GM06990 (cell line): ENCODE results near the gene HAS3.

Experiments used
- DNase-seq: peaks from one replicate; pipeline ENCODE4 v3.0.0-alpha.2; 2011; ENCODE audit not compliant: insufficient read length; ENCODE audit errors: extremely low read depth
- H3K27me3 ChIP-seq: replicated peaks from 2 replicates; pipeline ENCODE4 v1.6.0; 2011; ENCODE audit warnings: low read length; ENCODE audit not compliant: control insufficient read depth, insufficient read depth
- H3K36me3 ChIP-seq: 2 replicates; pipeline ENCODE4 v1.5.1; 2011; ENCODE audit warnings: low read length; ENCODE audit not compliant: control insufficient read depth, insufficient read depth
- H3K4me3 ChIP-seq: replicated peaks from 2 replicates; pipeline ENCODE4 v1.5.1; 2011; ENCODE audit warnings: low read depth, mild to moderate bottlenecking, control low read depth, low read length
- TF ChIP-seq, protein P1 (sequence below): IDR thresholded peaks from 2 replicates; pipeline ENCODE4 v1.5.1; 2011; ENCODE audit warnings: low read length, control low read depth, mild to moderate bottlenecking, inconsistent platforms; ENCODE audit not compliant: insufficient read depth, poor library complexity, severe bottlenecking

Gene HAS3

DNA sequence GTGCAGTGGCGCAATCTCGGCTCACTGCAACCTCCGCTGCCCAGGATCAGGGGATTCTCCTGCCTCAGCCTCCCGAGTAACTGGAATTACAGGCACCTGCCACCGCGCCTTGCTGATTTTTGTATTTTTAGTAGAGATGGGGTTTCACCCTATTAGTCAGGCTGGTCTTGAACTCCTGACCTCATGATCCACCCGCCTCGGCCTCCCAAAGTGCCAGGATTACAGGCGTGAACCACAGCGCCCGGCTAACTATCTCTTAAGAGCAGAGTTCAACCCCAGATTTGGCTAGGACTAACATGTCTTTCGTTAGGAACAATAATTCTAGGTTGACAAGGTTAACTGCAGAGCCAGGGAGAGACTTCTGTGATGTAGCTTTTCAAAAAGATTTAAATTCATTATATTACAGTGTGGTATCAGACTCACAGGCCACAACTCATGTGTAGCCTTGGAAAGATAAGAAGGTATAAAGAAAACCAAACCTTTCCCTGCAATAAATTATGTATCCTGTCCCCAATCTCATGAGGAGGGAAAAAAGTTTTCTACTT is 22.6 kb downstream of the HAS3 start:
- DNase-seq, result no peak
- no peak overlapping the region for H3K4me3 ChIP-seq
- TF ChIP-seq, protein P1, sequence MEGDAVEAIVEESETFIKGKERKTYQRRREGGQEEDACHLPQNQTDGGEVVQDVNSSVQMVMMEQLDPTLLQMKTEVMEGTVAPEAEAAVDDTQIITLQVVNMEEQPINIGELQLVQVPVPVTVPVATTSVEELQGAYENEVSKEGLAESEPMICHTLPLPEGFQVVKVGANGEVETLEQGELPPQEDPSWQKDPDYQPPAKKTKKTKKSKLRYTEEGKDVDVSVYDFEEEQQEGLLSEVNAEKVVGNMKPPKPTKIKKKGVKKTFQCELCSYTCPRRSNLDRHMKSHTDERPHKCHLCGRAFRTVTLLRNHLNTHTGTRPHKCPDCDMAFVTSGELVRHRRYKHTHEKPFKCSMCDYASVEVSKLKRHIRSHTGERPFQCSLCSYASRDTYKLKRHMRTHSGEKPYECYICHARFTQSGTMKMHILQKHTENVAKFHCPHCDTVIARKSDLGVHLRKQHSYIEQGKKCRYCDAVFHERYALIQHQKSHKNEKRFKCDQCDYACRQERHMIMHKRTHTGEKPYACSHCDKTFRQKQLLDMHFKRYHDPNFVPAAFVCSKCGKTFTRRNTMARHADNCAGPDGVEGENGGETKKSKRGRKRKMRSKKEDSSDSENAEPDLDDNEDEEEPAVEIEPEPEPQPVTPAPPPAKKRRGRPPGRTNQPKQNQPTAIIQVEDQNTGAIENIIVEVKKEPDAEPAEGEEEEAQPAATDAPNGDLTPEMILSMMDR, result no peak
- H3K27me3 ChIP-seq, result no peaks in the 10 kb centered on the region
- peaks cover 3% of the 10 kb centered on the region for H3K36me3 ChIP-seq

DNA sequence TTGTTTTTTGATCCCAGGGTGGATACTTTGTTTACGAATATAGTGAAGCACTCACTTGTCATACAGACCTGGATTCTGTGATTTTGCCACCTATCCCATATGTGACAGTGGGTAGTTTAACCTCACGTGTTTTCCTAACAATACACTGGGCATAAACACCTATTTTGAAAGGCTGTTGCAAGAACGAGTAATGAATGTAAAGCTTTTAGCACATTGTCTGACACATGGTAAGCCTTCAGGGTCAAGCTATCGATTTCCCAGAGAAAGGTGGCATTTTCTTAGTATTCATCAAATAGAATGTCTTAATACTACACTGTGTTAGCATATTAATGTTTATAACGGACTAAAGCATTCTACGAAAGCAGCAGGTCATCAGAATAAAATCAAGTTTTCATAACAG is 25.0 kb downstream of the HAS3 start:
- Histone ChIP-seq H3K4me3 (peak overlapping the region; percentile 97; the same call in 1 of the 2 replicates), H3K27me3 (no peaks in the 10 kb centered on the region), H3K36me3 (peaks cover 3% of the 10 kb centered on the region)
- no peak for DNase-seq
- TF ChIP-seq, protein P1, result no peak

DNA sequence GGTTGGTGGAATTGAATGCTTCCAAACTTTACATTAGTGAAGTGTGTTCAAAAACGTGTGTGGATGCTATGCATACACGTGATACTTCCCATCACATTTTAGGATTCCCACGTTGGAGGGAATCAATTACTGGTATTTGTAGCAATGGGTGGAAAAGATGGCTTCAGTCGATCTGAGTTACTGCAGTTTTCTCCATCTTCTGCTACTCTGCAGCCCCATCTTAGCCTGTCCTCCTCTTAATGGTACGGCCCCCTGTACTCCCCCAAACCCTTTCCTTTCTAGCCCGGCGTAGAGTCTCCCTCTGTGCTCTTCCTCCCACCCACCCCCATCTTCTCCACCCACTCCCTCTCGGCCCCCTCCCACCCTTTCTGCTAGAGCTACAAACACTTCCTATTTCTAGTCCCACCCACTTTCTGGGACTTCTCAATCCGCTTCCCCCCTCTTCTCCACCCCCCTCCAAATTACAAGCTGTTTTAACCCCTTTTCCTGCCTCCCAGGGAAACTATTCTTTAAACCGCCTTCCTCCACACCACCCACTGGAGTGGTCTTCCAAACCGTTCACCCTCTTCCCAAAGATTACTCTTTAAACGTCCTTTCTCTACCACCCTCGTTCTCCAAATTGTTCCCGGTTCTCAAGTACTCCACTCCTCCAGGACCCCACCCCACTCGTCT is 25.9 kb downstream of the HAS3 start:
- Histone ChIP-seq H3K4me3 (peak overlapping the region; percentile 97), H3K36me3 (peaks cover under 1% of the 10 kb centered on the region), H3K27me3 (no peaks in the 10 kb centered on the region)
- TF ChIP-seq, protein P1, result no peak
- no peak for DNase-seq

DNA sequence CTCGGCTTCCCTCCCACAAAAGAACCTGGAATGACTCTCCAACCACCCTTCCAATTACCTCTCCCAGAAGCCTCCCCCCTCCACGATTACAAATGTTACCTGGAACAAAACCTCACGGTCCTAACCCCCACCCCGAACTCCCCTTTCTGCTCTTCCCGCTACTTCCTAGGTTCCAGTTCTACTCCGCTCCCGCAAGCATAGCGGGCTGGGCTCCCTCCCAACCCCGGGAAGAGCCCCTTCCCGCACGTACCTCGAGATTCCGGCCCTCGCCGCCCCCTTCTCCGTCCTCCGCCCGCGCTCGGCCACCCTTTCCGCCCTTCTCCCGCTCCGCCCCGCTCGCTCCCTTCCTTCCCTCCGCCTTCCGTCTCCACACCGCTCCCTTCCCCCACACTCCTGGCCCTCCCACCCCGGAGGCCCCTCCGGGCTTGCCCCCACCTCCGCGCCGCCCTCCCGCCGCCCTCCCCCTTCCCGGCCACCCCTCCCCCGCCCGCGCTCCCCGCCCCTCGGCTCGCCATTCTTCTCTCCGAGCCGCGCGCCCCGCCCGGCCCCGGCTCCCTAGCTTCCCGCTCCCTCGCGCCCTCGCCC is 26.5 kb downstream of the HAS3 start:
- peaks cover 1% of the 10 kb centered on the region; the same call in 1 of the 2 replicates for H3K36me3 ChIP-seq
- TF ChIP-seq, protein P1, result no peak
- DNase-seq, result peak; percentile 75
- peak overlapping the region; percentile 97 for H3K4me3 ChIP-seq
- no peaks in the 10 kb centered on the region for H3K27me3 ChIP-seq

DNA sequence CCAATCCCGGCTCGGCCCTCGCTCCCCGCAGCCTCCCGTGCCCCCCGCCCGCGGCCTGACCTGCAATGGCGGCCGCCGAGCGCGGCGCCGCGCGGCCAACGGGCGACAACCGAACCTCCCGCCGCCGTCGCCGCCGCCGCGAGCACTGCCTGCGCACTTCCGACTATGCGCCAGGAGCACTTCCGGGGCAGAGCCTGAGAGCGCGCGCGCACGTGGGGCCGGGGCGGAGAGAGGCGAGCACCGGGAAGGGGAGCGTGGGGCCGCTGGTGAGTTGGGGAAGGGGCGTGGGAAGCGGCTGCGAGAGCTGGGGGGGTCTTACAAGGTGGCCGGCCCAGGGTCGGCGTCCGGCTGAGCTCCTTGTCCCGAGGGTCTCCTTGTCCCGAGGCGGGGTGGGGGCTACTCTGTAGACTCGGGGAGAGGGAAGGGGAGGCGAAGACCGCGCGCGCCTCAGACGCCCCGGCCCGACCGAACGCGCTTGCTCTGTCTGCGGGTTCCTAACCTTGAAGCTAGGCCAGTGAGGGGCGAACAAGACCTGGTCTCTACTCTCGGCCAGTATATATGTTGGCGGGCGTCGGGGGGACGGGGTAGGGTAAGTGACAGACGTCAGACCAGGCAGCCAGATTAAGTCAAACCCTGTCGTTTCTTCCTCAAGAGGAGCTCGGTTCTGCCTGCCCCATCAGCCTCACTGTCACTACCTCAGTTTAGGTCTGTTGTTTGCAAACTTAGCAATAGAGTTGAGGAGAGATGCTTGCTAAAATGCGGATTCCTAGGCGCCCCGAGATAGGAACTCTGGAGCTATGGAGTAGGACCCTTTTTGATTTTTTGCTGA is 27.2 kb downstream of the HAS3 start, which contains the start of the genes CHTF8 and UTP4:
Gene CHTF8 (minus strand): TSS at position 165 of the 829 bp plus-strand sequence. CDS start 11,130 bp downstream, outside the sequence.
Gene UTP4 (plus strand): TSS at position 226 of the 829 bp plus-strand sequence. CDS start 811 bp downstream, outside the sequence.
- TF ChIP-seq, protein P1, result no peak
- H3K4me3 ChIP-seq, result peak within 1 kb of the TSS; percentile 97
- peak; percentile 89 for DNase-seq
- peaks cover 1% of the 10 kb centered on the region; the same call in 1 of the 2 replicates for H3K36me3 ChIP-seq
- H3K27me3 ChIP-seq, result no peaks in the 10 kb centered on the region
